ENCODE measurements around the gene KRT83.
"Not testable (repeated sequence)": the region's sequence is repeated elsewhere in the genome, so short reads cannot be mapped to it uniquely, and the experiment has no call there.

KRT83 gene

GRCh38 chr12:52353766-52354165 lies 32.6 kb upstream of the KRT83 start:
- no peak for DNase-seq (ENCODE audit: low read depth)

- no peak for DNase-seq (ENCODE audit: low read depth)
Observed at GRCh38 chr12:52352951-52353350, 31.8 kb upstream of the KRT83 start.

- peak; percentile 49 for DNase-seq (ENCODE audit: low read depth)
Observed at GRCh38 chr12:52351196-52352059, 30.2 kb upstream of the KRT83 start.

- no peak for DNase-seq (ENCODE audit: low read depth)
Observed at GRCh38 chr12:52350786-52351185, 29.6 kb upstream of the KRT83 start.

GRCh38 chr12:52350021-52350620 lies 28.9 kb upstream of the KRT83 start:
- DNase-seq (ENCODE audit: low read depth) = no peak

GRCh38 chr12:52349196-52349595 lies 28.0 kb upstream of the KRT83 start:
- no peak for DNase-seq (ENCODE audit: low read depth)

GRCh38 chr12:52347551-52348510 lies 26.6 kb upstream of the KRT83 start:
- DNase-seq (ENCODE audit: low read depth) = no peak

GRCh38 chr12:52347016-52347415 lies 25.8 kb upstream of the KRT83 start:
- no peak for DNase-seq (ENCODE audit: low read depth)

- DNase-seq (ENCODE audit: low read depth) = no peak
Observed at GRCh38 chr12:52346593-52346992, 25.4 kb upstream of the KRT83 start.

GRCh38 chr12:52345041-52345440 lies 23.8 kb upstream of the KRT83 start:
- not testable (repeated sequence) for DNase-seq (ENCODE audit: low read depth)

- DNase-seq (ENCODE audit: low read depth) = no peak
Observed at GRCh38 chr12:52344111-52344510, 22.9 kb upstream of the KRT83 start.

GRCh38 chr12:52343550-52343949 lies 22.4 kb upstream of the KRT83 start:
- no peak for DNase-seq (ENCODE audit: low read depth)

- no peak for DNase-seq (ENCODE audit: low read depth)
Observed at GRCh38 chr12:52342781-52343490, 21.7 kb upstream of the KRT83 start.

GRCh38 chr12:52341066-52341580 lies 19.9 kb upstream of the KRT83 start:
- no peak for DNase-seq (ENCODE audit: low read depth)

- no peak for DNase-seq (ENCODE audit: low read depth)
Observed at GRCh38 chr12:52338241-52338960, 17.2 kb upstream of the KRT83 start.

GRCh38 chr12:52337054-52337453 lies 15.9 kb upstream of the KRT83 start:
- no peak for DNase-seq (ENCODE audit: low read depth)

GRCh38 chr12:52336641-52337040 lies 15.4 kb upstream of the KRT83 start:
- no peak for DNase-seq (ENCODE audit: low read depth)

GRCh38 chr12:52335598-52336262 lies 14.5 kb upstream of the KRT83 start:
- no peak for DNase-seq (ENCODE audit: low read depth)

- DNase-seq (ENCODE audit: low read depth) = no peak
Observed at GRCh38 chr12:52334185-52334584, 13.0 kb upstream of the KRT83 start.

GRCh38 chr12:52333321-52333720 lies 12.1 kb upstream of the KRT83 start:
- DNase-seq (ENCODE audit: low read depth) = no peak
